Coronary artery (tissue), 2 donors: ENCODE results near the gene PTGIS.

Experiments used
- DNase-seq: peaks from one replicate; pipeline ENCODE4 v3.0.0-alpha.2; 2017; ENCODE audit warnings: low spot score
- H3K27ac ChIP-seq, 2 donors: fragments of 200-600 bp; sonication (generic); one replicate each; pipeline ENCODE4 v1.5.1; 2016 to 2019
- H3K4me3 ChIP-seq: fragments of 200-600 bp; sonication (generic); 2 replicates; pipeline ENCODE4 v1.5.1; 2016; ENCODE audit warnings: mild to moderate bottlenecking, moderate library complexity
- TF ChIP-seq, protein P1 (sequence below): fragments of 200-600 bp; sonication (generic); IDR thresholded peaks from one replicate; pipeline ENCODE4 v1.5.1; 2019; ENCODE audit warnings: antibody characterized with exemption

The PTGIS gene

GRCh38 chr20:49549801-49550551, 18.0 kb downstream of the PTGIS start:
- H3K27ac ChIP-seq = peak overlapping the region; percentile 85 to 94
- H3K4me3 ChIP-seq = no peak overlapping the region
- TF ChIP-seq, protein P1, sequence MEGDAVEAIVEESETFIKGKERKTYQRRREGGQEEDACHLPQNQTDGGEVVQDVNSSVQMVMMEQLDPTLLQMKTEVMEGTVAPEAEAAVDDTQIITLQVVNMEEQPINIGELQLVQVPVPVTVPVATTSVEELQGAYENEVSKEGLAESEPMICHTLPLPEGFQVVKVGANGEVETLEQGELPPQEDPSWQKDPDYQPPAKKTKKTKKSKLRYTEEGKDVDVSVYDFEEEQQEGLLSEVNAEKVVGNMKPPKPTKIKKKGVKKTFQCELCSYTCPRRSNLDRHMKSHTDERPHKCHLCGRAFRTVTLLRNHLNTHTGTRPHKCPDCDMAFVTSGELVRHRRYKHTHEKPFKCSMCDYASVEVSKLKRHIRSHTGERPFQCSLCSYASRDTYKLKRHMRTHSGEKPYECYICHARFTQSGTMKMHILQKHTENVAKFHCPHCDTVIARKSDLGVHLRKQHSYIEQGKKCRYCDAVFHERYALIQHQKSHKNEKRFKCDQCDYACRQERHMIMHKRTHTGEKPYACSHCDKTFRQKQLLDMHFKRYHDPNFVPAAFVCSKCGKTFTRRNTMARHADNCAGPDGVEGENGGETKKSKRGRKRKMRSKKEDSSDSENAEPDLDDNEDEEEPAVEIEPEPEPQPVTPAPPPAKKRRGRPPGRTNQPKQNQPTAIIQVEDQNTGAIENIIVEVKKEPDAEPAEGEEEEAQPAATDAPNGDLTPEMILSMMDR = no peak
- peak; percentile 57 for DNase-seq

DNA sequence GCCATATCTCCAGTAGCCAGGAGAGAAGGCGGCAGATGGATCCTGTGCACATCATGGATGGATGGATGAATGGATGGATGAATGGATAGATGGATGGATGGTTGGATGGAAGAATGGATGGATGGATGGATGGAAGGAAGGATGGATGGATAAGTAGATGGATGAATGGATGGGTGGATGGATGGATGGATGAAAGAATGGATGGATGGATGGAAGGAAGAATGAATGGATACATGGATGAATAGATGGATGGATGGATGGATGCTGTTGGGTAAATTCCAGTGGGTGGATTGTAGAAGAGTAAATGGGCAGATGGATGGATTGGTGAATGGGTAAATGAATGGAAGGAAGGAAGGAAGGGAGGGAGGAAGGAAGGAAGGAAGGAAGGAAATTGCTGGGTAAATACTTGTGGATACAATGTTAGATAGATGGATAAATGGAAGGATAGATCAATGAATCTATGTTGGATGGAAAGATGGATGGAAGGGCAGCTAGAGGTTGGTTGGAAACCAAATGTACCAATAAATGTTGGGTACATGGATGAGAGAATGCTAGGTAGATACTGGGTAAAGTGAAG, 19.5 kb downstream of the PTGIS start:
- Histone ChIP-seq H3K27ac (peak overlapping the region in 1 of 2 donors; percentile 55), H3K4me3 (no peak overlapping the region)
- no peak for DNase-seq
- TF ChIP-seq, protein P1 = no peak

DNA sequence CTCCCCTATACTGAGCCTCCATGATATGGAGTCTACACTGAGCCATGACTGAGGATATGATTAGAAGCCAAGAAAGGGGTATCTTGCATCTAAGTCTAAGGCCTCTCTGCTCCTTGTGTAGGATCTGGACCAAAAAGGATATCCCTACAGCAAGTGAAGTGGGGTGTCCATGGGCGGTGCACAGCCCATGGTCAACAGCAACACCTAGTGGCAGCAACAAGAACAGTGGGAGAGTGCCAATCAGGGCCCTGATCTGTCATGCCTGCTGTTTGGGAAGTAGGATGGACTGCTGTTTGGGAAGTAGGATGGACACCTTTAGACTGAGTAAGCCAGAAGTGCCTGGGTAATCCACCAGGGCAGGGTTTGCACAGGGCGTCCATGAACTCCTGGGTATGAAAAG, 22.4 kb downstream of the PTGIS start:
- H3K4me3 ChIP-seq = no peak overlapping the region
- no peak for DNase-seq
- TF ChIP-seq, protein P1 = no peak
- H3K27ac ChIP-seq = peak overlapping the region in 1 of 2 donors; percentile 55

DNA sequence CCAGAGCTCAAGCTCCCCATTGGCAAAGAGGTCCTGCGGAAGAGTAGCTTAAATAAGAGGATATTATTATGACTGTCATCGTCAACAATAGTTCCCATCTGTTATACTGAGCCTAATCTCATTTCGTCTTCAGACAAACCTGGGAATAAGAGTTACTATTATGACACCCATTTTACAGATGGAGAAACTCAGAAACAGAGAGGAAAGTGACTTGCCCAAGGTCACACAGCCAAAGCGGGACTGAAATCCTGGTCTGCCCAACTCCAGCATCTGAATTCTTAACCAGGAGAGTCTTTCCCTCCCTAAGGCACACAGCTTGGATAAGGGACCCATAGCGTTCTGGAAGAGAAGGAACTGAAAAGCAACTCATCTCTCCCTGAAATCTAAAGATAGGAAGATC, 23.4 kb downstream of the PTGIS start:
- DNase-seq = no peak
- Histone ChIP-seq H3K27ac (peak overlapping the region; percentile 50 to 71), H3K4me3 (no peak overlapping the region)
- TF ChIP-seq, protein P1 = no peak

GRCh38 chr20:49543858-49544437, 24.0 kb downstream of the PTGIS start:
- H3K27ac ChIP-seq = peak overlapping the region; percentile 50 to 71
- TF ChIP-seq, protein P1 = no peak
- DNase-seq = no peak
- H3K4me3 ChIP-seq = no peak overlapping the region

DNA sequence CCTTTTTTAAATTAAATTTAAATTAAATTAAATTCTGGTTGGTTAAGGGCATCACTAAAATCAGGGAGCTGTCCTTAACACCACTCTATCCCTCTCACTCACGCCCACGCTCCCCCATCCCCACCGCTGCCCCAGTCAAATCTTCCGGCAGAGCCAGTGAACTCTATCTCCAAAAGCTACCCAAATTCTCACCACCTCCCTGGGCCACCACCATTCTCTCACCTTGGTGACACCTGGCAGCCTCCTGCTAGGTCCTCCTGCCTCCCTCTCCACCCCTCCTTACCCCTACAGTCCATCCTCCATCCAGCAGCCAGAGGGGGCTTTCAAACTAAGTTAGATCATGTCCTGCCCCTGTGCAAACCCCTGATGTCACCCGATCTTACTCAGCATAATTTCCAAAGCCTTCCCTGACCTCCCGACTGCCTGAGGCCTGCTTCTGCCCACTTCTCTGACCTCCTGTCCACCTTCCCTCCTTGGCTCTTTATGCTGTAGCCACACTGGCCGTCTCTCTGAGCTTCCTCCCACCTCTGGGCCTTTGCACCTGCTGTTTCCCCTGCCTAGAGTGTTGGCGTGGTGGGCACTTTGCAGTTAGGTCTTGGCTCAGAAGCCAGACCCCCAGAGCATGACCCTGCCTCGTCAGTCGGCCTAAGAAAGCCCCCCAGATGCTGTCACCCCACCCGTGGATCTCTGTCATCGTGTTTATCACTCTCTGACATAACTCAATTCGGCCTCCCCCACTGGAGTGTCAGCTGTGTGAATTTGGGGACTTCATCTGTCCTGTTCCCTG, 24.7 kb downstream of the PTGIS start:
- DNase-seq = no peak
- H3K27ac ChIP-seq = peak overlapping the region; percentile 50 to 71
- H3K4me3 ChIP-seq = no peak overlapping the region
- TF ChIP-seq, protein P1 = no peak
